Upper lobe of left lung (tissue), 6 donors: Measurements from ENCODE around the gene SLC52A3. TPM values are rescaled to one million over a fixed set of nuclear protein-coding genes. Genes with fewer than 3 reads are reported as not detected.

Source experiments
- ATAC-seq, 2 donors: fragments of 200-7000 bp; cut with Tn5 transposase; one replicate each; pipeline ENCODE4 v1.9.1; 2022; ENCODE audit warnings: mild to moderate bottlenecking in 2 of 2, moderate library complexity in 2 of 2; ENCODE audit not compliant: low FRiP score in 2 of 2
- DNase-seq, 2 donors: peaks; one replicate each; pipeline ENCODE4 v3.0.0-alpha.2; 2019 to 2020
- H3K27ac ChIP-seq, 4 donors: fragments of 200-600 bp; sonication (generic); one replicate each; pipeline ENCODE4 v1.5.1; 2016 to 2019
- H3K27me3 ChIP-seq, 4 donors: fragments of 200-600 bp; sonication (generic); one replicate each; pipeline ENCODE4 v1.5.1; 2017 to 2019
- H3K36me3 ChIP-seq, 4 donors: fragments of 200-600 bp; sonication (generic); one replicate each; pipeline ENCODE4 v1.5.1; 2016 to 2019
- H3K4me1 ChIP-seq, 4 donors: fragments of 200-600 bp; sonication (generic); one replicate each; pipeline ENCODE4 v1.5.1; 2018 to 2019
- H3K4me3 ChIP-seq, 4 donors: fragments of 200-600 bp; sonication (generic); one replicate each; pipeline ENCODE4 v1.5.1; 2017 to 2019; ENCODE audit warnings: mild to moderate bottlenecking in 2 of 4, moderate library complexity in 1 of 4
- H3K9me3 ChIP-seq, 4 donors: fragments of 200-600 bp; sonication (generic); one replicate each; pipeline ENCODE4 v1.5.1; 2018 to 2019
- CTCF ChIP-seq, 6 experiments: fragments of 450-650 bp in 4 of 6; fragments of 200-600 bp in 2 of 6; sonication (generic) in 2 of 6; IDR thresholded peaks; one replicate each; pipeline ENCODE4 v1.5.1; 2016 to 2019; ENCODE audit warnings: antibody characterized with exemption in 6 of 6
- EP300 ChIP-seq, 4 donors: sonication (generic); formaldehyde crosslinking; IDR thresholded peaks; one replicate each; pipeline ENCODE4 v1.5.1; 2017; ENCODE audit warnings: antibody characterized with exemption in 4 of 4, control low read depth in 2 of 4
- POLR2A ChIP-seq, 4 donors: fragments of 450-650 bp; IDR thresholded peaks; one replicate each; pipeline ENCODE4 v1.5.1; 2016 to 2017; ENCODE audit warnings: antibody characterized with exemption in 4 of 4, mild to moderate bottlenecking in 2 of 4
- POLR2AphosphoS5 ChIP-seq, 2 donors: sonication (generic); formaldehyde crosslinking; IDR thresholded peaks; one replicate each; pipeline ENCODE4 v1.5.1; 2017; ENCODE audit warnings: antibody characterized with exemption in 2 of 2
- WGBS, 2 donors: methylation state at CpG; one replicate each; pipeline ENCODE4 v1.1.5; 2017 to 2018; 5-methylcytosine and 5-hydroxymethylcytosine counted together
- total RNA-seq, 6 donors: library from RNA; depleted of rRNA in 4 of 6; stranded (reverse); fragments of >200 nt in 4 of 6; gene quantifications; one replicate each; pipeline versions ENCODE4 v1.1.0 to v1.2.1, GENCODE V29; 2016 to 2021
- donor health status: DM: no; HTN: no; CAD: no; lungs with moderate emphysema.
- donor health status: DM: no; HTN: yes; CAD: no; lungs with severe emphysema.

SLC52A3 gene
- total RNA-seq, 6 donors from 2014 or later: 0.89 to 3.5 (median 3.1) TPM

DNA sequence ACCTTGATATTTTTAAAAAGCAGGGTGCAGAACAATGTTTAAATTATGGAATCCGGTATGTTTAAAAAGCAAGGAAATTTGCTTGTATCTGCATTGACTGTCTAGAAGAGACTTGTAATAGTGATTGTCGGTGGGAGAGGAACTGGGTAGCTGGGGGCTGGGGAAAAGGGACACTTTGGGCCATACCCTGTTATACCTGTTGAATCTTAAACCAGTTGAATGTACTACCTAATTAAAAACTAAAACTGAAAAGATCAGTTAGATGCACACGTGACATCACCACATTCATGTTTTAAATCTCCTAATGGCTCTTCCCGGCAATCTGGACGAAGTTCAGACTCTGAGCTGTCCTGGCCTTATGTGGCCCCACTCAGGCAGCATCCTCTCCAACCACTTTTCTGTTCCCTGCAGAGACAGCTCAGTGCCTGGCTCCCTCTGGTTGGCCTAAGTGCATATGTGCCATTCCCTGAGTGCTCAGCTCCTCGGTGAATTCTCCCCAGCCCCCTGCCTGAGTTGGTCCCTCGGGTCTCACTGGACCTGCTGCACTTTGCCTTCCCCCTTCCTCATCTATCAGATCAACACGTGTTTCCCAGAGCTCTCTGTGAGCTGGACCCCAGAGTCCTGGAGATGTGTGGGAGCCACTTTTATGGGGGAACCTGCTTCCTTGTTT, 36.3 kb downstream of the SLC52A3 start:
- Histone ChIP-seq H3K4me1 (peaks cover 0 to 13% (median 10%) of the 10 kb centered on the region in 4 donors), H3K36me3 (no peaks in the 10 kb centered on the region), H3K27ac (no peak overlapping the region), H3K27me3 (peaks cover 0 to 17% (median 10%) of the 10 kb centered on the region in 4 donors), H3K9me3 (no peaks in the 10 kb centered on the region), H3K4me3 (no peak overlapping the region)
- TF ChIP-seq POLR2A (IDR thresholded peaks at IDR 0.05) (no peak), EP300 (IDR thresholded peaks at IDR 0.05) (no peak), POLR2AphosphoS5 (IDR thresholded peaks at IDR 0.05) (no peak), CTCF (IDR thresholded peaks at IDR 0.05) (no peak)
- ATAC-seq: no peak
- WGBS, 2 donors: 75 to 81% methylated on average over 8 of the region's 8 CpGs
- DNase-seq: no peak

DNA sequence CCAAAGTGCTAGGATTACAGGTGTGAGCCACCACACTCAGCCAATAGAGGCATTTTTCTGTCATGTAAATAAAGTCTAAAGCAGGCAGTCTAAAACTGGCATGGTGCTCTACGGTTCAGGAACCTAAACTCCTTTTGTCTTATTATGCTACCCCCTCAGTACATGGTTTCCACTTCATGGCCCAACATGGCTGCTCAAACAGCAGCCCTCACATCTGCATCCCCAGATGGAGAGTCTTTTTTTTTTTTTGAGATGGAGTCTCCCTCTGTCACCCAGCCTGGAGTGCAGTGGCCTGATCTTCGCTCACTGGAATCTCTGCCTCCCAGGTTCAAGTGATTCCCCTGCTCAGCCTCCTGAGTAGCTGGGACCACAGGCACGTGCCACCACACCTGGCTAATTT, 38.3 kb downstream of the SLC52A3 start:
- DNase-seq (no peak), ATAC-seq (no peak)
- Histone ChIP-seq H3K4me3 (no peak overlapping the region), H3K36me3 (no peaks in the 10 kb centered on the region), H3K27me3 (peaks cover 0 to 19% (median 13%) of the 10 kb centered on the region in 4 donors), H3K9me3 (no peaks in the 10 kb centered on the region), H3K4me1 (peaks cover 0 to 13% (median 10%) of the 10 kb centered on the region in 4 donors), H3K27ac (no peak overlapping the region)
- 89 to 93% methylated on average over 3 of the region's 3 CpGs for WGBS, 2 donors
- no peak for TF ChIP-seq POLR2A (IDR thresholded peaks at IDR 0.05)
- no peak for TF ChIP-seq POLR2AphosphoS5 (IDR thresholded peaks at IDR 0.05)
- no peak for TF ChIP-seq CTCF (IDR thresholded peaks at IDR 0.05)
- TF ChIP-seq EP300 (IDR thresholded peaks at IDR 0.05): no peak

DNA sequence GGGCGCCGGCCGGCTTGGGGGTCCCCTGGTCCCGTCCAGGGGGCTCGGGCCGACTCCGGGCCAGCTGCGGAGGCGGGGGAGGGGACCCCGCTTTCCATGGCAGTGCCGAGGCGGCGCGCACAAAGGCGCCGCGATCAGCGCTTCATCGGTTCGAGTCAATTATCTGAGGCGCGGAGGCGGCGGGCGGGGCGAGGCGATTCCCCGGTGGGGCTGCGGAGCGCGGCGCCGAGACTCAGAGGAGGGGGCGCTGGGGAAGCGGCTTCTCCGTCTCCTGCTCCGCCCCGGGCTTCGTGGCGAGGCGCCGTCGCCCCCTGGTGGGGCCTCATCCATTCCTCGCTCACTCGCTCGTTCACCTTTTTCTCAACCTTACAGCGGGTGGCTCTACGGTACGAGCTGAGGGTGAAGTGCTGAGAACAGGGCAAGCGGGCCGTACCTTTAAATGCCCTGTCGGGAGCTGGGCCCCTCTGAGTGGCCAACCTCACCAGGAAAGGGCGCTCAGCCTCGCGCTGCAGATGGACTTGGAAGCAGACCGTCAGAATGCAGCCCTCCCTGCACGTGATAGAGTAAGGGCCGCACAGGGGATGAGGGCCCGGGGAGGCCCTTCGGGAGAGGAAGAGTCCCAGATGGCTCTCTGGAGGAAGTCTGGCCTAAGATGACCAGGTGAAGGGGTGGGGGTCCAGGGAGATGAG, 39.9 kb downstream of the SLC52A3 start:
- no peaks in the 10 kb centered on the region for H3K9me3 ChIP-seq
- DNase-seq (peak; percentile 39 to 90), ATAC-seq (peak in 1 of 2 donors; percentile 65)
- peak overlapping the region in 3 of 4 donors; percentile 27 to 41 (median 39) for H3K4me3 ChIP-seq
- H3K4me1 ChIP-seq: peaks cover 0 to 13% (median 10%) of the 10 kb centered on the region in 4 donors
- 5 to 7% methylated on average over 13 to 25 of the region's 60 CpGs for WGBS, 2 donors
- no peaks in the 10 kb centered on the region for H3K36me3 ChIP-seq
- H3K27ac ChIP-seq: no peak overlapping the region
- TF ChIP-seq CTCF (IDR thresholded peaks at IDR 0.05) (peak in 4 of 6 experiments; percentile 31 to 53 (median 46)), EP300 (IDR thresholded peaks at IDR 0.05) (no peak), POLR2A (IDR thresholded peaks at IDR 0.05) (no peak)
- H3K27me3 ChIP-seq: peaks cover 0 to 19% (median 13%) of the 10 kb centered on the region in 4 donors

GRCh38 chr20:726160-726559, 42.1 kb downstream of the SLC52A3 start:
- ATAC-seq: no peak
- Histone ChIP-seq H3K9me3 (no peaks in the 10 kb centered on the region), H3K27ac (no peak overlapping the region), H3K4me3 (no peak overlapping the region), H3K36me3 (no peaks in the 10 kb centered on the region), H3K27me3 (peaks cover 0 to 19% (median 13%) of the 10 kb centered on the region in 4 donors), H3K4me1 (peaks cover 0 to 13% (median 10%) of the 10 kb centered on the region in 4 donors)
- TF ChIP-seq POLR2AphosphoS5 (IDR thresholded peaks at IDR 0.05) (no peak), EP300 (IDR thresholded peaks at IDR 0.05) (no peak), POLR2A (IDR thresholded peaks at IDR 0.05) (no peak), CTCF (IDR thresholded peaks at IDR 0.05) (no peak)
- WGBS, 2 donors: 75 to 77% methylated on average over 4 of the region's 4 CpGs
- DNase-seq: no peak
